Gastrocnemius medialis (tissue), 4 donors: ENCODE measurements around the gene OXNAD1. TPM values are rescaled to one million over a fixed set of nuclear protein-coding genes. Genes with fewer than 3 reads are reported as not detected.

Experiments used
- ATAC-seq, 2 donors: fragments of 150-250 bp; one replicate each; pipeline ENCODE4 v1.9.1; 2016
- DNase-seq, 2 donors: peaks; one replicate each; pipeline ENCODE4 v3.0.0-alpha.2; 2019
- H3K27ac ChIP-seq, 4 donors: fragments of 200-600 bp; sonication (generic); 1 replicate in 1 of 4; 2 replicates in 3 of 4; pipeline ENCODE4 v1.5.1; 2016 to 2018; ENCODE audit warnings: mild to moderate bottlenecking in 2 of 4, moderate library complexity in 1 of 4
- H3K27me3 ChIP-seq, 3 donors: fragments of 200-600 bp; sonication (generic) in 2 of 3; 1 replicate in 1 of 3; 2 replicates in 2 of 3; pipeline versions ENCODE4 v1.5.1 to v1.6.0; 2016 to 2019; ENCODE audit warnings: mild to moderate bottlenecking in 1 of 3, moderate library complexity in 1 of 3
- H3K36me3 ChIP-seq, 2 donors: fragments of 200-600 bp; sonication (generic) in 1 of 2; one replicate each; pipeline ENCODE4 v1.5.1; 2017 to 2018
- H3K4me1 ChIP-seq, 2 donors: fragments of 200-600 bp; sonication (generic) in 1 of 2; one replicate each; pipeline ENCODE4 v1.5.1; 2016 to 2017; ENCODE audit warnings: mild to moderate bottlenecking in 2 of 2
- H3K4me3 ChIP-seq, 4 donors: fragments of 200-600 bp; sonication (generic) in 3 of 4; 1 replicate in 1 of 4; 2 replicates in 3 of 4; pipeline ENCODE4 v1.5.1; 2016 to 2019; ENCODE audit warnings: mild to moderate bottlenecking in 2 of 4
- H3K9me3 ChIP-seq, 3 donors: fragments of 200-600 bp; sonication (generic) in 2 of 3; 1 replicate in 1 of 3; 2 replicates in 2 of 3; pipeline ENCODE4 v1.5.1; 2016 to 2019
- CTCF ChIP-seq, 5 experiments: fragments of 450-650 bp in 3 of 5; fragments of 200-600 bp in 2 of 5; sonication (generic) in 2 of 5; IDR thresholded peaks in 4 of 5; conservative IDR thresholded peaks in 1 of 5; 1 replicate in 4 of 5; 2 replicates in 1 of 5; pipeline ENCODE4 v1.5.1; 2016 to 2019; ENCODE audit warnings: antibody characterized with exemption in 5 of 5, mild to moderate bottlenecking in 3 of 5, moderate library complexity in 3 of 5
- POLR2A ChIP-seq, 2 donors: fragments of 450-650 bp; IDR thresholded peaks; one replicate each; pipeline ENCODE4 v1.6.1; 2017; ENCODE audit warnings: antibody characterized with exemption in 2 of 2, mild to moderate bottlenecking in 2 of 2, moderate library complexity in 2 of 2
- in situ Hi-C, 4 donors: fragments of 200-750 bp; cut with MboI; loops; one replicate each; pipeline versions ENCODE4 v1.15.0 to v1.8.0; 2017; ENCODE audit warnings: low sequenced_read_pairs in 4 of 4
- intact Hi-C: fragments of 100-400 bp; cut with DNase I; formaldehyde crosslinking; loops from one replicate; pipeline ENCODE4 v1.15.1; 2023; ENCODE audit warnings: low total_unique reads
- total RNA-seq, 4 donors: library from RNA; depleted of rRNA; stranded (reverse); fragments of >200 nt; gene quantifications; one replicate each; pipeline versions ENCODE4 v1.1.0 to v1.2.3, GENCODE V29; 2016

Gene OXNAD1
- total RNA-seq, 4 donors from 2014 or later: 12.3 to 28.6 (median 17.1) TPM

GRCh38 chr3:16290007-16290826 lies 25.2 kb downstream of the OXNAD1 start:
- Histone ChIP-seq H3K36me3 (no peaks in the 10 kb centered on the region), H3K27me3 (no peaks in the 10 kb centered on the region), H3K4me1 (peaks cover 50 to 57% of the 10 kb centered on the region in 2 donors), H3K27ac (peak overlapping the region in 3 of 4 donors; percentile 75 to 83 (median 76)), H3K9me3 (no peaks in the 10 kb centered on the region), H3K4me3 (no peak overlapping the region)
- in situ Hi-C loops (loop anchor here in 2 of 4 donors (25.0 kb wide), 2 partner anchors 897 to 1447 kb away; partner anchors contain the start of gene TBC1D5 (in 1 of the 2)), intact Hi-C loops (loop anchor here (1.0 kb wide), 1 partner anchor 260 kb away; no protein-coding TSS in a partner anchor)
- ATAC-seq (no peak), DNase-seq (peak in 1 of 2 donors; percentile 26)
- TF ChIP-seq POLR2A (IDR thresholded peaks at IDR 0.05) (no peak), CTCF (IDR thresholded peaks at IDR 0.05 in 4 of 5, conservative IDR thresholded peaks at IDR 0.05 in 1 of 5) (peak; percentile 60 to 83 (median 79))

- no peaks in the 10 kb centered on the region for H3K9me3 ChIP-seq
- in situ Hi-C loops (loop anchor here in 2 of 4 donors (25.0 kb wide), 2 partner anchors 896 to 1446 kb away; partner anchors contain the start of gene TBC1D5 (in 1 of the 2)), intact Hi-C loops (loop anchor here (1.0 kb wide), 1 partner anchor 259 kb away; no protein-coding TSS in a partner anchor)
- H3K27me3 ChIP-seq: no peaks in the 10 kb centered on the region
- peaks cover 0 to 2% of the 10 kb centered on the region in 2 donors for H3K36me3 ChIP-seq
- H3K4me3 ChIP-seq: no peak overlapping the region
- H3K4me1 ChIP-seq: peaks cover 44 to 51% of the 10 kb centered on the region in 2 donors
- no peak for ATAC-seq
- no peak for DNase-seq
- peak overlapping the region in 3 of 4 donors; percentile 1 to 75 (median 7) for H3K27ac ChIP-seq
- TF ChIP-seq POLR2A (IDR thresholded peaks at IDR 0.05) (no peak), CTCF (IDR thresholded peaks at IDR 0.05 in 4 of 5, conservative IDR thresholded peaks at IDR 0.05 in 1 of 5) (no peak)
Measured at GRCh38 chr3:16290827-16291196, 25.8 kb downstream of the OXNAD1 start.

GRCh38 chr3:16294844-16295243 lies 29.8 kb downstream of the OXNAD1 start:
- peaks cover 11 to 23% of the 10 kb centered on the region in 2 donors for H3K4me1 ChIP-seq
- H3K27me3 ChIP-seq: no peaks in the 10 kb centered on the region
- DNase-seq (no peak), ATAC-seq (no peak)
- in situ Hi-C loops: loop anchor here in 2 of 4 donors (25.0 kb wide), 2 partner anchors 892 to 1442 kb away; partner anchors contain the start of gene TBC1D5 (in 1 of the 2)
- H3K4me3 ChIP-seq: no peak overlapping the region
- TF ChIP-seq CTCF (IDR thresholded peaks at IDR 0.05 in 4 of 5, conservative IDR thresholded peaks at IDR 0.05 in 1 of 5) (no peak), POLR2A (IDR thresholded peaks at IDR 0.05) (no peak)
- peaks cover 0 to 5% of the 10 kb centered on the region in 2 donors for H3K36me3 ChIP-seq
- no peaks in the 10 kb centered on the region for H3K9me3 ChIP-seq
- H3K27ac ChIP-seq: no peak overlapping the region
- intact Hi-C loops: no loop called here

- in situ Hi-C loops (loop anchor here in 2 of 4 donors (25.0 kb wide), 2 partner anchors 892 to 1442 kb away; partner anchors contain the start of gene TBC1D5 (in 1 of the 2)), intact Hi-C loops (no loop called here)
- ATAC-seq (no peak), DNase-seq (no peak)
- no peaks in the 10 kb centered on the region for H3K27me3 ChIP-seq
- no peak overlapping the region for H3K27ac ChIP-seq
- no peak overlapping the region for H3K4me3 ChIP-seq
- no peaks in the 10 kb centered on the region for H3K9me3 ChIP-seq
- H3K36me3 ChIP-seq: peaks cover 0 to 5% of the 10 kb centered on the region in 2 donors
- peaks cover 5 to 24% of the 10 kb centered on the region in 2 donors for H3K4me1 ChIP-seq
- TF ChIP-seq POLR2A (IDR thresholded peaks at IDR 0.05): no peak
- TF ChIP-seq CTCF (IDR thresholded peaks at IDR 0.05 in 4 of 5, conservative IDR thresholded peaks at IDR 0.05 in 1 of 5): no peak
Measured at GRCh38 chr3:16295298-16295890, 30.4 kb downstream of the OXNAD1 start.
